GM13977 (cell line): ENCODE results near the gene ATP2A2.

Experiments used
- DNase-seq: peaks from one replicate; pipeline ENCODE4 v3.0.0; 2012; ENCODE audit warnings: low spot score
- in situ Hi-C: fragments of 300-500 bp; cut with MboI; formaldehyde crosslinking; loops from one replicate; pipeline ENCODE4 v1.12.0; 2022; ENCODE audit warnings: low sequenced_read_pairs, low pct_unique_long_range_greater_than_20kb, mixed read lengths, inconsistent platforms; ENCODE audit not compliant: unreplicated experiment
- TF ChIP-seq, protein P1 (sequence below): IDR thresholded peaks from 2 replicates; pipeline ENCODE4 v1.5.1; 2012; ENCODE audit warnings: mild to moderate bottlenecking, control low read depth; ENCODE audit not compliant: insufficient read depth; ENCODE audit errors: extremely low read depth, missing control alignments

The ATP2A2 gene

DNA sequence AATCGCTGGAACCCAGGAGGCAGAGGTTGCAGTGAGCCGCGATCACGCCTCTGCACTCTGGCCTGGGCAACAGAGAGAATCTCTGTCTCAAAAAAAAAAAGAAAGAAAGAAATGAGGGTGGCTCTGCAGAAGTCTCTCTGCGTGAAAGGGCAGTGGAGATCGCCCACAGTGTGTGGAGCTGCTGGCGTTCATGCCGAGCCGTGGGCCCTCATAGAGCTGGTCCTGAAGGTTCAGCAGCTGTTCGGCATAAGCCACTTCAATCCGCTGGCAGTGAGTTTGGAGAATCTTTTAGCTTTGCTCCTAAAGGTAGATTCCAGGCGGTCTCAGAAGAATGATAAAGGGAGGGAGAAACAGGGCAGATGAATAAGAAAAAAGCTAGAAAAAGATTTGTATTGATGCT, 36.7 kb upstream of the ATP2A2 start:
- no peak for DNase-seq
- TF ChIP-seq, protein P1, sequence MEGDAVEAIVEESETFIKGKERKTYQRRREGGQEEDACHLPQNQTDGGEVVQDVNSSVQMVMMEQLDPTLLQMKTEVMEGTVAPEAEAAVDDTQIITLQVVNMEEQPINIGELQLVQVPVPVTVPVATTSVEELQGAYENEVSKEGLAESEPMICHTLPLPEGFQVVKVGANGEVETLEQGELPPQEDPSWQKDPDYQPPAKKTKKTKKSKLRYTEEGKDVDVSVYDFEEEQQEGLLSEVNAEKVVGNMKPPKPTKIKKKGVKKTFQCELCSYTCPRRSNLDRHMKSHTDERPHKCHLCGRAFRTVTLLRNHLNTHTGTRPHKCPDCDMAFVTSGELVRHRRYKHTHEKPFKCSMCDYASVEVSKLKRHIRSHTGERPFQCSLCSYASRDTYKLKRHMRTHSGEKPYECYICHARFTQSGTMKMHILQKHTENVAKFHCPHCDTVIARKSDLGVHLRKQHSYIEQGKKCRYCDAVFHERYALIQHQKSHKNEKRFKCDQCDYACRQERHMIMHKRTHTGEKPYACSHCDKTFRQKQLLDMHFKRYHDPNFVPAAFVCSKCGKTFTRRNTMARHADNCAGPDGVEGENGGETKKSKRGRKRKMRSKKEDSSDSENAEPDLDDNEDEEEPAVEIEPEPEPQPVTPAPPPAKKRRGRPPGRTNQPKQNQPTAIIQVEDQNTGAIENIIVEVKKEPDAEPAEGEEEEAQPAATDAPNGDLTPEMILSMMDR: no peak
- in situ Hi-C loops: no loop called here

DNA sequence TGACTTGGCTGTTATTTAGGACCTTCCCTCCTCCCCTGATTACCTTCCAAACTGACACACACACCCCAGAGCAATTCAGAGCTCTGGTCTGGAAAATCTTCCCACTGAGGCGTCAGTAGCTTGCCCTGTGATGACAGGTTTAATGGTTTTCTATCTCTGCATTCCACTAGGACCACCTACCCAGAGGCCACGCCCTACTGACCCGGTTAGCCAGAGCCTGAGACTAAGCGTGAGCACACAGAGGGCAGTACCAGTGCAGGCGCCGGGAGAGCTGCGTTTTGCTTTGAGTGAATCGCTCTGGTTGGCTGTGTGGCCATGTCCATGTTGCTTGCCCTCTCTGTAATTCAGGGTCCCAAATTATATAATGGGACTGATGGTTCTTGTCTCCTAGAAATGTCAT, 36.2 kb upstream of the ATP2A2 start:
- in situ Hi-C loops: no loop called here
- DNase-seq: no peak

DNA sequence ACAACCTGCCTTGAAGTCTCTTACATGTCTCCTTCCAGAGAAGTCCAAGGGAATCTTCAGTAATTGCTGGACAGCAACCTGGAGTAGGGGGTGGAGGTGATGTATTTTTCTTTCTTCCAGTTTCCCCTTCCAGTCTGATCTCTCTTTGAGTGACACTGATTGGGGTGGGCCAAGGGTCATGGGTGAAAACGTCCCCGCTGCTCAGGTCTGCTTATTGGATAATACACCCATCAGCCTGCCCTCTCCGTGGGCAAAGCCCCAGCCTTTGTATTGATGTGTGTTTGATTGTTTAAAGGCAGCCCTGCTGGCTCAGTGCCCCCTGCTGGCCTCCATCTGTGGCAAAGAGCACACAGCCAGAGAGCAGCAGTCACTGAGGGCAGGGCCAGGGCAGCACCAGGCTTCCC, 35.7 kb upstream of the ATP2A2 start:
- DNase-seq: peak; percentile 56
- TF ChIP-seq, protein P1: peak; percentile 79
- in situ Hi-C loops: no loop called here

More for the DNA sequence above, 36.2 kb upstream of the ATP2A2 start:
- TF ChIP-seq, protein P1: no peak

DNA sequence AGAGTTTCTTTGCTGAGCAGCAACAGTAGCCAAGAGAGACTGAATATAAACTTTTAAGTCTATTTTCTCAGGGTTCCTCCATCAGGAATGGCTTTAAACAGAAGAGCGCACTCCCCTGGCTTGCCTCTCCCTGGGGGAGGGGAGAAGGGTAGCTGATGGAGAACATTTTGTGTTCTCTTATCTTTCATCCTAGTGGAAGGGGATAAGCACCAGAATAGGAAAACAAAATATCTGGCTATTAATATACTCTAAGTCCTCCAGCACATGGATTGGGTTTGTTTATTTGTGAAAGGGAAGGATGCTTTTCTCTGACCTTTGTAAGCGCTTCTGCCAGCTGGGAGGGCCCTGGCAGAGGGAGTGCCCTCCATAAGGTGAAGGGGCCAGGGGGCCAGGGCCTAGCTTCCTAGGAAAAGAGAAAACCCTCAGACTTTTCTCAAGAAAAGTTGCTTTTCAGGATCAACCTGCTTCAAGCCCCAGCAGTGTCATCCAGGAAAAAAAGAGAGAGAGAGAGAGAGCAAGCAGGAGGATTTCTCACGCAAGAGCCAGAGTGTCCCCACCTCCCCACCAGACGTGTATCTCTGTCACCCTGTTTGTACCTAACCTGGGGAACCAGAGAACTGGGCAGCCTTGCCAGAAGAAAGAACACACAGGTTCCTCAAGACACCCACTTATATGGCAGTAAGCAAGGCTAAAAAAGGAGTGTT, 34.3 kb upstream of the ATP2A2 start:
- TF ChIP-seq, protein P1: no peak
- in situ Hi-C loops: no loop called here
- no peak for DNase-seq

DNA sequence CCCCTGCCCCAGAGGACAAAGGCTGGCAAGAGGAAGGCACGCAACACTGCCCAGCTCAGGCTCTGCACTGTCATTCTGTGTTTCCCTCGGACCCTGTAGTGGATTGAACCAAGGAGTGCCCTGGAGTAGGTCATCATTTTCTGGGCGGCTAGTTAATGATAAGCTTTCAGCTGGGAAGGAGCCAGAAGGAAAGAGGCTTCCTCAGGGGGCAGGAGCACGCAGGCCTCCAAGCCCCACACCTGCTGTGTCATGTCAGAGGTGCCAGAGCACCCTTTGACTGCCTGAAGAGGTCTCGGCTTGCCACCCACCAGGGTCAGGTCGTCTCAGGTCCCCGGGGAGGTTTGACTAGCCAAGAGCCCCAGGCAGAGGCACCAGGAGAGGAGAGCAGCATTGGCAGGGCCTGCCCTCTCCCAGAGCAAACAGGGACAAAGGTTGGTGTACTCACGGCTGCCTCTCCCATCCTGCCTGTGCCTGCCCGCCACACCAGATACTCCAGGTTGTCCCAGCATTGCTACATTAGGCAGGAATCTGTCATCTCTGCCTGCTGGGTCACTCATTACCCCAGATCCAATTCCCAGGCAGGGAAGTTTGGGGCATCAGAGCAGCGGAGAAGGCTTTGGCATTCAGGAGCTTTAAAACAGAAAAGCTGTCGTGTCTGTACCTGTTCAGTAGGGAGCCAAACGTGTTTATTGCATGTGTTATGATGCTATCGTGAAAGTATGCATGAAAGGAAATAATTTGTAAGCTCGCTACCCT, 33.5 kb upstream of the ATP2A2 start:
- DNase-seq: no peak
- in situ Hi-C loops: no loop called here
- TF ChIP-seq, protein P1: no peak

DNA sequence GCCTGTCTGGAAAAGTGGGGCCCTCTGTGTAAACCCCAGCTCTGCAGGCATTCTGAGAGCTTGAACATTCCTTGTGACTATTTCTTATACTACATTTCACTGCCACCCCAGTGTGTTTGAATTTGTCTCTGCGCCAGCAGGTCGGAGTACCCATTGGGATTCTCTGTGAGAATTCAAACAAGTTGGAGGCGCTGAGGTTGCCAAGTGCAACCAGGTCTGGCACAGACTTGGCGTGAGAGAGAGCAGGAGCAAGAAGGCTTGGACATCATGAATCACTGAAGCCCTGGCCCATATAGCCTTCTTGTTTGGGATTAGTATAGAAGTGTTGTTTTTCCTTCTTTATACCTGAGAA, 33.0 kb upstream of the ATP2A2 start:
- in situ Hi-C loops: no loop called here

More for the DNA sequence above, 33.0 kb upstream of the ATP2A2 start:
- TF ChIP-seq, protein P1: no peak
- no peak for DNase-seq
